ENCODE data around the gene NEURL1. TPM values are rescaled to one million over a fixed set of nuclear protein-coding genes. Genes with fewer than 3 reads are reported as not detected.

Gene NEURL1
- total and polyA plus RNA-seq, 12 donors = 0.18 to 12.5 (median 2.3) TPM; not detected in 3

- WGBS, 4 donors = 86 to 89% (median 87%) methylated on average over 14 to 16 of the region's 16 CpGs
- Histone ChIP-seq H3K4me3 (no peak overlapping the region), H3K4me1 (replicated peaks in 1 of 2) (no peaks in the 10 kb centered on the region)
Observed at GRCh38 chr10:103574097-103575061, 80.9 kb downstream of the NEURL1 start.

DNA sequence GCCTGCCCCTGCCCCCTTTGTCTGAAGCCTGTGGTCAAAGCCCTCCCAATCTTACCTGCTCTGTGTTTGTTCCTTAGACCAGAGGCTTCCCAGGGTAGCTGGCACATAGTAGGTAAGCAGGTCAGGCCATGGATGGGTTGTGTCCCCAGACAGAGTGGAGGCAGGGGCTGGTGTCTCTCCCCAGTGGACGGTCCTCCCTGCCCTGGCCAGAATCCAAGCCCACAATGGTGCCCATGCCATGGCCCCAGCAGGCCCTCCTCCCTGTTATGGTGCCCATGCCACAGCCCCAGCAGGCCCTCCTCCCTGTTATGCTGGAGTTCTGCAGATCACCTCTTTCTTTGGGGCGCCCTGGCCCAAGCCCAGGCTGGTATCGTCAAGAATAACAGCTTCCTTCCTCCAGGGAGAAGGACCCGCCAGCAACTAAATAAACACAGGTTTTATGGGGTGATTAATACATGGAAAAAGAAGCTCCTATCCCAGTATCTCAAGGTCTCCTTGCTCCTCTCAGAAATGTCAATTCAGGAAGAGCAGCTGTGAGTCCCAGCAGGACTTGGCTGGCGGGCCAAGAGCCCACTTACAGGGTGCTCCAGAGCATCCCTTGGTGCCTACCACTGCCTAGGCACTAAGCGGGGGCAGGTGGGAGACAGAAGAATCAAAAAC is 82.0 kb downstream of the NEURL1 start:
- DNase-seq = no peak
- no peak overlapping the region for H3K4me3 ChIP-seq
- intact Hi-C loops (cut with DNase I) = no loop called here
- TF ChIP-seq, protein P1, sequence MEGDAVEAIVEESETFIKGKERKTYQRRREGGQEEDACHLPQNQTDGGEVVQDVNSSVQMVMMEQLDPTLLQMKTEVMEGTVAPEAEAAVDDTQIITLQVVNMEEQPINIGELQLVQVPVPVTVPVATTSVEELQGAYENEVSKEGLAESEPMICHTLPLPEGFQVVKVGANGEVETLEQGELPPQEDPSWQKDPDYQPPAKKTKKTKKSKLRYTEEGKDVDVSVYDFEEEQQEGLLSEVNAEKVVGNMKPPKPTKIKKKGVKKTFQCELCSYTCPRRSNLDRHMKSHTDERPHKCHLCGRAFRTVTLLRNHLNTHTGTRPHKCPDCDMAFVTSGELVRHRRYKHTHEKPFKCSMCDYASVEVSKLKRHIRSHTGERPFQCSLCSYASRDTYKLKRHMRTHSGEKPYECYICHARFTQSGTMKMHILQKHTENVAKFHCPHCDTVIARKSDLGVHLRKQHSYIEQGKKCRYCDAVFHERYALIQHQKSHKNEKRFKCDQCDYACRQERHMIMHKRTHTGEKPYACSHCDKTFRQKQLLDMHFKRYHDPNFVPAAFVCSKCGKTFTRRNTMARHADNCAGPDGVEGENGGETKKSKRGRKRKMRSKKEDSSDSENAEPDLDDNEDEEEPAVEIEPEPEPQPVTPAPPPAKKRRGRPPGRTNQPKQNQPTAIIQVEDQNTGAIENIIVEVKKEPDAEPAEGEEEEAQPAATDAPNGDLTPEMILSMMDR (IDR thresholded peaks at IDR 0.05) = no peak
- H3K27me3 ChIP-seq = no peaks in the 10 kb centered on the region
- H3K36me3 ChIP-seq (replicated peaks in 1 of 2) = no peaks in the 10 kb centered on the region
- no peaks in the 10 kb centered on the region for H3K4me1 ChIP-seq (replicated peaks in 1 of 2)
- no peaks in the 10 kb centered on the region for H3K9me3 ChIP-seq (replicated peaks in 1 of 3)
- 59 to 69% (median 68%) methylated on average over 4 to 6 of the region's 6 CpGs for WGBS, 4 donors
- H3K27ac ChIP-seq = no peak overlapping the region

More at GRCh38 chr10:103574097-103575061, 80.9 kb downstream of the NEURL1 start:
- intact Hi-C loops (cut with DNase I) = no loop called here
- TF ChIP-seq, protein P1 (IDR thresholded peaks at IDR 0.05) = no peak
- TF ChIP-seq POLR2A (IDR thresholded peaks at IDR 0.05) = no peak
- no peaks in the 10 kb centered on the region for H3K27me3 ChIP-seq
- no peak overlapping the region for H3K27ac ChIP-seq
- no peaks in the 10 kb centered on the region for H3K9me3 ChIP-seq (replicated peaks in 1 of 3)
- DNase-seq = no peak
- no peaks in the 10 kb centered on the region for H3K36me3 ChIP-seq (replicated peaks in 1 of 2)

- no peak for TF ChIP-seq POLR2A (IDR thresholded peaks at IDR 0.05)
- TF ChIP-seq, protein P1 (IDR thresholded peaks at IDR 0.05) = no peak
- no peak for DNase-seq
- Histone ChIP-seq H3K27me3 (no peaks in the 10 kb centered on the region), H3K4me3 (no peak overlapping the region), H3K36me3 (replicated peaks in 1 of 2) (no peaks in the 10 kb centered on the region), H3K27ac (no peak overlapping the region), H3K9me3 (replicated peaks in 1 of 3) (no peaks in the 10 kb centered on the region), H3K4me1 (replicated peaks in 1 of 2) (no peaks in the 10 kb centered on the region)
- intact Hi-C loops (cut with DNase I) = no loop called here
- WGBS, 4 donors = 96 to 100% (median 100%) methylated on average over 1 of the region's 1 CpG
Observed at GRCh38 chr10:103576076-103576471, 82.6 kb downstream of the NEURL1 start.

DNA sequence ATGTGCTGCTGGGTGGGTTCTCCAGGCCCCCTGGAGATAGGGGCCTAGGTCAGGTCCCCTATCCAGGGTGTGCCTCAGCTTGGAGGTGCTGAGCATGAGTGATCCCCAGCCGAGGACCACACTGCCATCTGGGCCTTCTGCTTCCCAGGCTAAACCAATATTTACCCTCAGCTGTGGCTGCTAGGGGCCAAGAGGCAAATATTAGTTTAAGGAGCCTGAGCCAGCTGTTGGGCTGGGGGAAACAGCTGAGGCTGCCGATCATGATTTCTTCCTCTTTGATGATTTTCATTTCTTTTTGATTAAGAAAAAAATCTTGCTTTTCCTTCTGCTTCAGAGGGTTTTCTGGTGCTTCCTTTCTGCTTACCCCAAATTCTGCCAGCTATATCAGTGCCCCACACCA is 83.4 kb downstream of the NEURL1 start:
- TF ChIP-seq, protein P1 (IDR thresholded peaks at IDR 0.05) = no peak
- no peak for TF ChIP-seq POLR2A (IDR thresholded peaks at IDR 0.05)
- 63 to 75% (median 73%) methylated on average over 1 to 2 of the region's 2 CpGs for WGBS, 4 donors
- Histone ChIP-seq H3K4me1 (replicated peaks in 1 of 2) (no peaks in the 10 kb centered on the region), H3K27ac (no peak overlapping the region), H3K27me3 (no peaks in the 10 kb centered on the region), H3K36me3 (replicated peaks in 1 of 2) (no peaks in the 10 kb centered on the region), H3K4me3 (no peak overlapping the region), H3K9me3 (replicated peaks in 1 of 3) (no peaks in the 10 kb centered on the region)
- intact Hi-C loops (cut with DNase I) = no loop called here
- DNase-seq = no peak
